Measurements from ENCODE around the gene EMCN.
"Not testable (repeated sequence)": the region's sequence is repeated elsewhere in the genome, so short reads cannot be mapped to it uniquely, and the experiment has no call there.

Gene EMCN

GRCh38 chr4:100428051-100428450 lies 89.8 kb downstream of the EMCN start:
- DNase-seq (ENCODE audit: low read depth) = peak; percentile 71
- Histone ChIP-seq H3K36me3 (ENCODE audit: control insufficient read depth, insufficient read depth, low read length, severe bottlenecking) (no peaks in the 10 kb centered on the region), H3K9me3 (ENCODE audit: control insufficient read depth, low read length) (no peaks in the 10 kb centered on the region), H3K27me3 (replicated peaks; ENCODE audit: control insufficient read depth, insufficient read depth, low read length) (no peaks in the 10 kb centered on the region), H3K4me3 (ENCODE audit: low read length) (no peak overlapping the region), H3K9ac (ENCODE audit: low read length) (no peak overlapping the region), H3K4me1 (ENCODE audit: control insufficient read depth, insufficient read depth, low read length) (no peaks in the 10 kb centered on the region)

- no peak for DNase-seq (ENCODE audit: low read depth)
- H3K27me3 ChIP-seq (replicated peaks; ENCODE audit: control insufficient read depth, insufficient read depth, low read length) = no peaks in the 10 kb centered on the region
- H3K36me3 ChIP-seq (ENCODE audit: control insufficient read depth, insufficient read depth, low read length, severe bottlenecking) = no peaks in the 10 kb centered on the region
- H3K9ac ChIP-seq (ENCODE audit: low read length) = no peak overlapping the region
- H3K9me3 ChIP-seq (ENCODE audit: control insufficient read depth, low read length) = no peaks in the 10 kb centered on the region
- H3K4me3 ChIP-seq (ENCODE audit: low read length) = no peak overlapping the region
- peaks cover 16% of the 10 kb centered on the region for H3K4me1 ChIP-seq (ENCODE audit: control insufficient read depth, insufficient read depth, low read length)
Measured at GRCh38 chr4:100424376-100424775, 93.4 kb downstream of the EMCN start.

- Histone ChIP-seq H3K36me3 (ENCODE audit: control insufficient read depth, insufficient read depth, low read length, severe bottlenecking) (no peaks in the 10 kb centered on the region), H3K9me3 (ENCODE audit: control insufficient read depth, low read length) (no peaks in the 10 kb centered on the region), H3K4me3 (ENCODE audit: low read length) (no peak overlapping the region), H3K27me3 (replicated peaks; ENCODE audit: control insufficient read depth, insufficient read depth, low read length) (no peaks in the 10 kb centered on the region), H3K9ac (ENCODE audit: low read length) (peak overlapping the region; percentile 17), H3K4me1 (ENCODE audit: control insufficient read depth, insufficient read depth, low read length) (peaks cover 17% of the 10 kb centered on the region)
- DNase-seq (ENCODE audit: low read depth) = no peak
Measured at GRCh38 chr4:100422894-100423293, 94.9 kb downstream of the EMCN start.

GRCh38 chr4:100421361-100421978 lies 96.4 kb downstream of the EMCN start:
- peak; percentile 80 for DNase-seq (ENCODE audit: low read depth)
- Histone ChIP-seq H3K4me1 (ENCODE audit: control insufficient read depth, insufficient read depth, low read length) (peaks cover 23% of the 10 kb centered on the region), H3K4me3 (ENCODE audit: low read length) (peak overlapping the region; percentile 83), H3K27me3 (replicated peaks; ENCODE audit: control insufficient read depth, insufficient read depth, low read length) (no peaks in the 10 kb centered on the region), H3K9ac (ENCODE audit: low read length) (peak overlapping the region; percentile 91), H3K36me3 (ENCODE audit: control insufficient read depth, insufficient read depth, low read length, severe bottlenecking) (no peaks in the 10 kb centered on the region), H3K9me3 (ENCODE audit: control insufficient read depth, low read length) (no peaks in the 10 kb centered on the region)

GRCh38 chr4:100420571-100420970 lies 97.3 kb downstream of the EMCN start:
- peak overlapping the region; percentile 83 for H3K4me3 ChIP-seq (ENCODE audit: low read length)
- no peaks in the 10 kb centered on the region for H3K27me3 ChIP-seq (replicated peaks; ENCODE audit: control insufficient read depth, insufficient read depth, low read length)
- H3K4me1 ChIP-seq (ENCODE audit: control insufficient read depth, insufficient read depth, low read length) = peaks cover 23% of the 10 kb centered on the region
- H3K9me3 ChIP-seq (ENCODE audit: control insufficient read depth, low read length) = no peaks in the 10 kb centered on the region
- DNase-seq (ENCODE audit: low read depth) = peak; percentile 64
- peak overlapping the region; percentile 91 for H3K9ac ChIP-seq (ENCODE audit: low read length)
- no peaks in the 10 kb centered on the region for H3K36me3 ChIP-seq (ENCODE audit: control insufficient read depth, insufficient read depth, low read length, severe bottlenecking)

- DNase-seq (ENCODE audit: low read depth) = peak; percentile 80
- H3K9me3 ChIP-seq (ENCODE audit: control insufficient read depth, low read length) = no peaks in the 10 kb centered on the region
- H3K36me3 ChIP-seq (ENCODE audit: control insufficient read depth, insufficient read depth, low read length, severe bottlenecking) = no peaks in the 10 kb centered on the region
- H3K9ac ChIP-seq (ENCODE audit: low read length) = no peak overlapping the region
- H3K4me1 ChIP-seq (ENCODE audit: control insufficient read depth, insufficient read depth, low read length) = peaks cover 33% of the 10 kb centered on the region
- H3K4me3 ChIP-seq (ENCODE audit: low read length) = no peak overlapping the region
- no peaks in the 10 kb centered on the region for H3K27me3 ChIP-seq (replicated peaks; ENCODE audit: control insufficient read depth, insufficient read depth, low read length)
Measured at GRCh38 chr4:100417565-100417964, 100.3 kb downstream of the EMCN start.

GRCh38 chr4:100414016-100414790 lies 103.6 kb downstream of the EMCN start:
- Histone ChIP-seq H3K36me3 (ENCODE audit: control insufficient read depth, insufficient read depth, low read length, severe bottlenecking) (no peaks in the 10 kb centered on the region), H3K4me1 (ENCODE audit: control insufficient read depth, insufficient read depth, low read length) (peaks cover 21% of the 10 kb centered on the region), H3K4me3 (ENCODE audit: low read length) (no peak overlapping the region), H3K9ac (ENCODE audit: low read length) (no peak overlapping the region), H3K9me3 (ENCODE audit: control insufficient read depth, low read length) (no peaks in the 10 kb centered on the region), H3K27me3 (replicated peaks; ENCODE audit: control insufficient read depth, insufficient read depth, low read length) (no peaks in the 10 kb centered on the region)
- no peak for DNase-seq (ENCODE audit: low read depth)

- Histone ChIP-seq H3K9me3 (ENCODE audit: control insufficient read depth, low read length) (no peaks in the 10 kb centered on the region), H3K4me3 (ENCODE audit: low read length) (no peak overlapping the region), H3K36me3 (ENCODE audit: control insufficient read depth, insufficient read depth, low read length, severe bottlenecking) (no peaks in the 10 kb centered on the region), H3K4me1 (ENCODE audit: control insufficient read depth, insufficient read depth, low read length) (no peaks in the 10 kb centered on the region), H3K9ac (ENCODE audit: low read length) (no peak overlapping the region), H3K27me3 (replicated peaks; ENCODE audit: control insufficient read depth, insufficient read depth, low read length) (no peaks in the 10 kb centered on the region)
- peak; percentile 11 for DNase-seq (ENCODE audit: low read depth)
Measured at GRCh38 chr4:100391863-100392262, 126.0 kb downstream of the EMCN start.

GRCh38 chr4:100391086-100391485 lies 126.7 kb downstream of the EMCN start:
- no peak overlapping the region for H3K9ac ChIP-seq (ENCODE audit: low read length)
- no peak overlapping the region for H3K4me3 ChIP-seq (ENCODE audit: low read length)
- no peak for DNase-seq (ENCODE audit: low read depth)

GRCh38 chr4:100386270-100386669 lies 131.6 kb downstream of the EMCN start:
- Histone ChIP-seq H3K9me3 (ENCODE audit: control insufficient read depth, low read length) (no peaks in the 10 kb centered on the region), H3K36me3 (ENCODE audit: control insufficient read depth, insufficient read depth, low read length, severe bottlenecking) (no peaks in the 10 kb centered on the region), H3K9ac (ENCODE audit: low read length) (no peak overlapping the region), H3K27me3 (replicated peaks; ENCODE audit: control insufficient read depth, insufficient read depth, low read length) (no peaks in the 10 kb centered on the region), H3K4me1 (ENCODE audit: control insufficient read depth, insufficient read depth, low read length) (no peaks in the 10 kb centered on the region), H3K4me3 (ENCODE audit: low read length) (no peak overlapping the region)
- DNase-seq (ENCODE audit: low read depth) = no peak

More at GRCh38 chr4:100391086-100391485, 126.7 kb downstream of the EMCN start:
- Histone ChIP-seq H3K9me3 (ENCODE audit: control insufficient read depth, low read length) (no peaks in the 10 kb centered on the region), H3K27me3 (replicated peaks; ENCODE audit: control insufficient read depth, insufficient read depth, low read length) (no peaks in the 10 kb centered on the region), H3K36me3 (ENCODE audit: control insufficient read depth, insufficient read depth, low read length, severe bottlenecking) (no peaks in the 10 kb centered on the region), H3K4me1 (ENCODE audit: control insufficient read depth, insufficient read depth, low read length) (no peaks in the 10 kb centered on the region)

GRCh38 chr4:100380401-100380800 lies 137.4 kb downstream of the EMCN start:
- not testable (repeated sequence) for DNase-seq (ENCODE audit: low read depth); H3K4me3 ChIP-seq (ENCODE audit: low read length)

More at GRCh38 chr4:100380401-100380800, 137.4 kb downstream of the EMCN start:
- H3K9me3 ChIP-seq (ENCODE audit: control insufficient read depth, low read length); H3K9ac ChIP-seq (ENCODE audit: low read length); H3K36me3 ChIP-seq (ENCODE audit: control insufficient read depth, insufficient read depth, low read length, severe bottlenecking); H3K4me1 ChIP-seq (ENCODE audit: control insufficient read depth, insufficient read depth, low read length); H3K27me3 ChIP-seq (replicated peaks; ENCODE audit: control insufficient read depth, insufficient read depth, low read length): not testable (repeated sequence)

All from adipocyte (in vitro differentiated cells).